NCI-H82 treated with DMSO at 0.1 percent for 48 hours (cell line): ENCODE measurements around the gene RPP25L.

ENCODE experiments used
- DNase-seq: peaks from one replicate; lab custom pipeline; 2025; ENCODE audit not compliant: unreplicated experiment; lab: John Stamatoyannopoulos, UW

Gene RPP25L

GRCh38 chr9:34612788-34613390 is 992 bp upstream of the RPP25L start:
- peak; percentile 23 for DNase-seq

GRCh38 chr9:34611251-34611810 is 566 bp downstream of the RPP25L start:
- no peak for DNase-seq

GRCh38 chr9:34610434-34611206 is 1.3 kb downstream of the RPP25L start:
- no peak for DNase-seq

GRCh38 chr9:34607331-34607730 is 4.6 kb downstream of the RPP25L start:
- DNase-seq, result no peak

GRCh38 chr9:34606905-34607304 is 5.0 kb downstream of the RPP25L start:
- DNase-seq, result no peak

GRCh38 chr9:34606190-34606589 is 5.7 kb downstream of the RPP25L start:
- no peak for DNase-seq

- peak; percentile 43 for DNase-seq
Measured at GRCh38 chr9:34603610-34604231, 8.2 kb downstream of the RPP25L start.

- DNase-seq, result no peak
Measured at GRCh38 chr9:34601937-34602573, 9.8 kb downstream of the RPP25L start.

GRCh38 chr9:34600908-34601307 is 11.0 kb downstream of the RPP25L start:
- DNase-seq, result no peak

GRCh38 chr9:34599546-34599945 is 12.4 kb downstream of the RPP25L start:
- no peak for DNase-seq

- DNase-seq, result no peak
Measured at GRCh38 chr9:34594177-34594576, 17.7 kb downstream of the RPP25L start.

GRCh38 chr9:34592895-34593601 is 18.8 kb downstream of the RPP25L start:
- DNase-seq, result no peak

- DNase-seq, result no peak
Measured at GRCh38 chr9:34591917-34592866, 19.7 kb downstream of the RPP25L start.

GRCh38 chr9:34591248-34591916 is 20.5 kb downstream of the RPP25L start:
- peak; percentile 8 for DNase-seq

- DNase-seq, result no peak
Measured at GRCh38 chr9:34590381-34591247, 21.3 kb downstream of the RPP25L start.

GRCh38 chr9:34589636-34590380 is 22.1 kb downstream of the RPP25L start, which contains the start of gene CNTFR:
CNTFR (minus strand) TSS chr9:34589724; CDS start chr9:34568981, 20,743 bp downstream.
- peak; percentile 18 for DNase-seq
